Stimulated activated CD4-positive, alpha-beta T cell treated with anti-CD3 and anti-CD28 coated beads, Interleukin-2, amount 100 ng/mL, for 24 hours (primary cell): ENCODE measurements around the gene DIAPH1.
A peak's percentile ranks its signal among the peaks of the same experiment; 100 is the strongest.

Experiments used
- DNase-seq, 2 donors: peaks; one replicate each; pipeline ENCODE4 v3.0.0-alpha.2; 2020

The DIAPH1 gene

DNA sequence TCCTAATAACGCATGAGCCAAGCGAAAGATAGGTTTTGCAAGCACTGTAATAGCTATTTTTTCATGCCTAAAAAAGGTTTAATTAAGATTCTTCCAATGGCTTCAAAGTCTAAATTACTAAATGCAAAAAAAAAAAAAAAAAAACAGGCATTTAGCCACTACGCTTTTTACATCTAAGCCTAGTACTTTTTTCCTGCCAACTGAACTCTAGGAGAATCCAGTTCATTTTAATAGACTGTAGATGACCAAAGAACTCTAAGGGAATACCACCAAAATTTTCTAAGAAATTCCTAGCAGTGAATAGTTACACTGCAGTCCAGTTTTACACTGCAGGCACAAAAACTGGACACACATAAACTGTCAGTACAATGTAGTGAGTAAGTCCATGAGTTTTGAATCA is 9.8 kb downstream of the DIAPH1 start:
- no peak for DNase-seq

- no peak for DNase-seq
Measured at GRCh38 chr5:141608557-141608956, 10.2 kb downstream of the DIAPH1 start.

DNA sequence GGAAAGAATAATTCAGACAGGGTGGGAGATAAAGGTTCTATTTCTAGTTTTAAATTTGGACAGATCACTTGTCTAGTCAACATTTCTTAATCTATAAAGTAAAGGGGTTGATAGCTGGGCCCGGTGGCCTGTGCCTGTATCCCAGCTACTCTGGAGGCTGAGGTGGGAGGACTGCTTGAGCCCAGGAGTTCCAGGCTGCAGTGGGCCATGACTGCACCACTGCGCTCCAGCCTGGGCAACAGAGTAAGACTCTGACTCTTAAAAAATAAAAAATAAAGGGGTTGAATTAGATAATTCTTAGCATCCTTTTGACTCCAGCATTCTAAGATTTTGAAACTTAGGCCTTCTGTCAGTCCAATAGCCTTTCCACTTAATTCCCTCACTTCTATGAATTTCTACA is 10.8 kb downstream of the DIAPH1 start:
- DNase-seq: no peak

DNA sequence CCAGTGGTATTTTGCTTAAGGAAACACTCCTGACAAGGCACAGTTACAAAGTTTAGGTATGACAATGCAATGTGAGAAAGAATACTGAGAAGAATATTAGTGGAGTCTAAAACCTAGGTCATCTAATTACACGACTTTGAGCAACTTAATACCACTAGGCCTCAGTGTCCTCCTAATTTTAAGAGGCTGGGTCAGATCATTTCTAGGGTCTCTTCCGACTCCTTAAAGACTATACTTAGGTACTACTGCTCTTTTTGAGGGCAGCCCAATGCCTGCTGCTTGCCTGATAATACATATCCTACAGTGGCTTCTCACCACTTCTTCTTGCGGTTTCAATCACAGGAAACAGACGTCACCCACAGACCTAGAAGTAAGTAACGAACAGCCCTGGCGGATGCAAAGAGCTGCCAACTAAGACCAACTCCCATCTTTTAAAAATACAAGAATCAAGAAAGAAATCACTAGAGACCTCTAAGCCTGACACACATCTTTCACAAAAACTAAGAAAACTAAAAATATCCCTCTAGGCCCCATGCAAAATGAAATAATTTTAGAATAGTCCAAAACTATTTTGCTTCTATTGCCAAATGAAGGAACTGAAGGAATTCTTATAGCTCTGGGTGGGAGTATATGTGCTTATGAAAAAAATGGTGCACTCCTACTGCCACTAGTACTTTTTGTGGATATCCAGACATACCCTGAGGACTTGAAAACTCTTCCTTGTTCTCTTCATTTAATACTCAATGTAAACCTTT is 13.1 kb downstream of the DIAPH1 start:
- DNase-seq: peak; percentile 55 to 64

DNA sequence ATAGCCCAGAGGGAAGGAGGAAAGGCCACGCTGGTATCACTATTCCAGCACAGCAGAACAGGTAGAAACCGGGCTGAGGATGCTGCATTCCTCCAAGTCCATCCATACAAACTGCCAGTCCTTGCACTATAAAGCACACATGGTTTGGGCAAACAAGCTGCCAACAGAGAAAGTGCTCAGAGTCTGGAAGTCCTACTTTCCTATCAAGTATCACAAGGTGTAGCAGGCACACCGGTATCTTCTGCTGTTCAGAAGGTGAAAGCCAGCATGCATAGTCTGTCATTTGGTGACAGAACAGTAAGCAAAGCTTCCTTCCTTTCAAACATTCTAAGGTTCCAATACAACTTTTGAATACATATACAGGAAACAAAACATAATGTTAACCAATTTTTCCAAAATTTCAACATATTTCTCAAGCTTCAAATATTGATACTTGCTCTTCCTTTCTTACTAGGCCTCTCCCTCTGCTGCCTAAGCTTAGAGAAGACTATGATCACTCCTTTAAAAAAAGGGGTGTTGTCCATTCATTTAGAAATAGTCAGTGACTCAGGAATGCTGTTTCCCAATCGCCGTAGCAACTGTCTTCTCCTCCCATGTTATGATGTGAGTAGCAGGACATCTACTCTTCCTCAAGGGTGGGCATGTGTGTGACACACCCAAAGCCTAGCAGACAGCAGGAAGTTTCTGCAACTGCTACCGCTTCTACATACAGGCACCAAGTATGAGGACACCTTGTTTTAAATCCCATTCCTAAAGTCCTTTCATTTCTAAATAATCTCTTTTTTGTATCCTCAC is 14.7 kb downstream of the DIAPH1 start:
- DNase-seq: no peak

- no peak for DNase-seq
Measured at GRCh38 chr5:141602606-141603005, 16.2 kb downstream of the DIAPH1 start.

DNA sequence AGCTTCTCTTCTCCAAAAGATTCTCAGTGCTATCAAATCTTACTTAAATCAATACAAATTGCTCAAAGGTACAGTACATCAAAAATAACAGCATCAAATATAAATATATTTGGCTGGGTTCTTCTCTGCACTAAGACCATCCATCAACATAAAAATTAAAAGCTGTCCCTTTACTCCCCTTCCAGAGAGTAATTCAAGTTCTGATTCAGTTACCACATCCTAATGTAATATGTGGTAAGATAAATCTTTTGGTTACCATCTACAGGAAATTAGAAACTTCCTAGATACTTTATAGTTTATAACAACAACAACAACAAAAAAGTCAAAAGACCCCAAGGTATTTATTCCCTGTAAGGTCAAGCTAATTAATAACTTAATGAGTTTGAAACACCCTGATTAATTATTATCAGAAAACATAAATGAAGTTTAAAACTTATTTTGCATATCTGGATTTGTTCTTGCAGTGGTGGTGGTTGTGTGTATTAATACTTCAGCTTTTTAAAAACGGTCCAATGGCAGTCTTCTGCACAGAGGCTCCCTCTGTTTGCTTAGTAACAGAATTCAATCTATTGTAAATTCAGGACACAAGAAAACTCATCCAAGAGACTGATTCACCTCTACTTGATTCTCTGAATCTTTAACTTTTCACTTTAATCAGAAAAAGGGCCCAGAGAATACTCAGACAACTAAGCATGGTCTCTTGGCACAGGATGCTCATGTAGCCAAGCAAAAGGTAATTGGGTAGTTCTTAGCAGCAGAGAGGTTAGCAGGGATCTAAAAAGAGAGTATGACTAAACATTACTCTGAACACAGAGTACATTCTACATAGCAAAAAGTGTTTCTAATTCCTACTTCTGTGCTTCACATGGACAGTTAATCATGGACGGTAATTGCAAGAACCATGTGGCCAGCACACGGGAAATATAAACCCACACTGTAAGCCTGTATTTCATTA is 20.1 kb downstream of the DIAPH1 start:
- no peak for DNase-seq

- no peak for DNase-seq
Measured at GRCh38 chr5:141597814-141598213, 21.0 kb downstream of the DIAPH1 start.

DNA sequence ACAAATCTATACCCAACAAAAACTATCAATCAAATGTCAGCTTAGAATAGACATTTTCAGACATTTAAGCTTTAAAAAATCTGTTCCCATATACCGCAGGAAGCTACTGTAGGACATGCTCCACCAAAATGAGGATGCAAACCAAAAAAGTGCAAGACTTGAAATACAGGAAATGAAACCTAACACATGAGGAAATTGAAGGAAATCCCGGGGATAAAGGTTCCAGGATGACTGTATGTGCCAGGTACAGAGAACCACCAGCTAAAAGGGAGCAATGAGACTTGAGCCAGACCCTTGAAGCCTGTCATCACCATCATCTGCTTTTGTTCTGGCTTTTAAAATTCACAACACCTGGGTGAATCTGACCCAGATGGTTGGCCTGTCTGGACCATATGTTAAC is 21.4 kb downstream of the DIAPH1 start:
- DNase-seq: no peak

- no peak for DNase-seq
Measured at GRCh38 chr5:141596867-141597266, 21.9 kb downstream of the DIAPH1 start.

DNA sequence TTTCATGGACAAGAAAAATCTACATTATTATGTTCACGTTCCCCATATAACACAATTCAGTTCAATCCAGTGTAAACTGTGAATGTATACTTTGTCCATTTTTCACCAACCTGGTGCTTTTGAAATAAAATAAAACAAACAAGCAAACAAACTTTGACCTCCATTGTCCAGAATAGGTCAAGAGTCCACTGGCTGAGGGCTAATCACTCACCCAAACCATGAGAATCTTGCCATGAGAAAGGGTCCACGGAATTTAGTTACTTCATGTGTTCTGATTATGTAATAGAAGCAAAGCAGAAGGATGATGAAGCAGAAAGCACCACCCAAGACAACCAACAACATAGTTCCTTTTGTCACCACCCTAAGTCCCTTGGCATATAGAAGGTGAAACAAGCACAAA is 28.7 kb downstream of the DIAPH1 start:
- no peak for DNase-seq

DNA sequence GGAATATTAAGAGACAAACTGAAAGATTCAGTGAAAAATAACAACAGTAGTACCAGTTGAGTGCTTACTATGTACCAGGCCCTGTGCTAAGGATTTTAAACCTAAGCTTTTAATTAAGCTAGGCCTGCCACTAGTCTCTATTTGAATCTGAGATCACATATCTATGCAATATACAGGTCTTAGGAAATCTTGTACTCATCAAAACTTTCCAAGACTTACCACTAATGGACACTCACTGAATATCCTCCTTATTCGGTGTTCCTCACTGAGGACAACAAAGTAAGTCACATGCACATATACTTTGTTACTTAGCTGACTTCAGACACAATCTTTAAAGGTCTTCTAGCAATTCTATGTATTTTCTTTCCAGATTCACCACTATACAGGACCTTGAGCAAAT is 32.6 kb downstream of the DIAPH1 start:
- DNase-seq: no peak

DNA sequence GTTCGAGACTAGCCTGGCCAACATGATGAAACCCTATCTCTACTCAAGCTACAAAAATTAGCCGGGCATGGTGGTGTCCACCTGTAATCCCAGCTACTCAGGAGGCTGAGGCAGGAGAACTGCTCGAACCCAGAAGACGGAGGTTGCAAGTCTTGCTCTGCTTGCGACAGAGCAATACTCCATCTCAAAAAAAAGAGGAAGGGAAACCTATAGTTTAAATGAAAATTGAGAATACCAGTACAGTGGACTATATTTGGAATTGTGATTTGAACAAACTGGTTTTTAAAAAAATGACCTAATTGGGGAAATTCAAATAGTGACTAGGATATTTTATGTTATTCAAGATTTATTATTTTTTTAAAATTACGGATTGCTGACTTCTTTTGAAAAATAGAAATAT is 33.2 kb downstream of the DIAPH1 start:
- no peak for DNase-seq

DNA sequence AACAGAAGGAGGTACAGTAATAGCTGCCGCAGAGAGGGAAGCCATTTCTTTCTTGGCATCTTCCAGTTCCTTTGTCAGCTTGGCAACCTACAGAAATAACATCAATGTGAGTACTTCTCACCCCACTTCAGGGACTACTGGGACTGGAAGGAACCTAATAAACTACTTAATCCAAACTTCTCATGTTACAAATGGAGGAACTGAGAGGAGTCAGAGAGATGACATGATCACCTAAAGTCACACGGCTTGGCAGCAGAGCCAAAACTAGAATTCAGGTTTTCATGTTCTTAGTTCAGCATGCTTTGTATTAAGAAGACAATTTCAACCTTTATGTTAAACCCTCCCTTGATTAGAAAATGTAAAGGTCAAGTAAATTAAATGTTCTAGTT is 44.7 kb downstream of the DIAPH1 start:
- no peak for DNase-seq

GRCh38 chr5:141573489-141574121 is 45.2 kb downstream of the DIAPH1 start:
- no peak for DNase-seq

DNA sequence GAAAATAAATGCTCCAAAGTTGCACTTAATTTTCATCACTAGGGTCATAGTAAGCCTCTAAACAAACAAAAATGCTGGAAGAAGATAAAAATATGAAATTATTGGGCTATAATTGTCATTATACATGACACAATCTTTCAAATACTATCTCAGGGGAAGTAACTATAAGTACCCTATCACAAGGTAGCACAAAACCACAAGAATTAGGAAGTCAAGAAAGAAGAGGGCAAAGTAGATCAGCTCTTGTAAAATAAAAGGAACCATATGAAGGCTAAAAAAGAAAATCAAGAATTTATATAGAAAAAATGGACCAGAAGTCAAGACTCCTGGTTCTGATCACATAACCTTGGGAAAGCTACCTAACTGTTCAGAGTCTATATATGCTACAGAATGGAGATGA is 48.1 kb downstream of the DIAPH1 start:
- DNase-seq: no peak

DNA sequence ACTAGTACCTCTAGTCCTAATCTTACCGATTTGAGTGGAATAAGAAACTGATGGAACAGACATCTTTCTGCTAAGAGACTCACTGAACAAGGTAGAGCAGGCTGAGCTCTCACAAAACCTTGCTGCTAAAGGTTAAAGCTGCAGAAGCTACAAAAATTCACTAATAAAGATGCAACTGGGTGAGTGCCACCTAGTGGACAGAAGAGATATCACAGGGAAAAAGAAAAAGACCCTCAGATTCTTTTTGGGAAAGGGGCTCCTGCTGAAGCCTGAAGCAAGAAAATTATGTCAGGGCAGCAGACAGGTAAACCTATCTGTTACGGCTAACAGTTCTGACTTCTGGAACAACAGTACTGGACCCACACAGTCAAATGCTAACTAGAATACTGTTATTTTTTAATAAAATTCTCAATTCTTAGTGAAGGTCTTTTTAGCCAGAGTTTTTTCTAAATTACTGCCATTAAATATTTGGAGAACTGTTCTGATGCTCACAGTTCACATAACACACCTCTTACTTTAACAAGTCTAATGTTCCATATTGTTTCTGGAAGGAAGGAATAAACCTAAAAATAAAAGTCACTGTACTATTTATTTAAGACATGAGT is 51.2 kb downstream of the DIAPH1 start:
- no peak for DNase-seq

DNA sequence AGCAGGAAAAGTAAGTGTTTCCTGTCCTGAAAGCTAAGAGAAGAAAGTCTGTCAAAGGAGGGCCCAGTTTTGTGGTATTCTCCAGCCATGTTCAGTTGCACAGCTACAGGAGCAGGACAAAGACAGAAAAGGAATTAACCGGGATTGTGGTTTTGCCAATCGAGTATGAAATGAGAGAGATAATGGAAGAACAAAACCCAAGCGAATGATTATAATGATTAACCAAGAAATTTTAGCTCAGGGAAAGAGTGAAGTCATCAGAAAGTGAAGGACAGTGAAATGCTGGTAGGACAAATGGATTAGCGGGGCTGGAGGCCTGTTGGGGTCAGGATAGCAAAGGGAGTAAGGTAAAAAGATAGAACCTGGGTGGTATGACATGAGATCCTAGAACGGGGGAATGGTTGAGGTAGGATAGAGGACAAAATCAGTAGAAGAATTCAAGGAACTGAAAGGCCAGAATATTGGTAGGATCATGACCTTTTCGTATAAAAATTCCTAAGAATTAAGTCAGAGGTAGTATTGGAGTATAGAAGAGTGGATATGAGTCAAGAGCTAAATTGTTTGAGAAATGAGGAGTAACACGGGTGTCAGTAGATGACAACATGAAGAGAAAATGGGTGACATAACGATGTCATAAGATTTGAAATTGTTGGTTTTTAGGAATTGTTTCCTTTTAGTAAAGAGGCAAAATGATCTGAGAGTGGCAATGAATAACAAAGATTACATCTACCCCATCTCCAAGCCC is 52.8 kb downstream of the DIAPH1 start:
- DNase-seq: no peak

GRCh38 chr5:141564216-141564692 is 54.5 kb downstream of the DIAPH1 start:
- DNase-seq: peak; percentile 54 to 72

- DNase-seq: no peak
Measured at GRCh38 chr5:141560725-141561483, 57.9 kb downstream of the DIAPH1 start.

DNA sequence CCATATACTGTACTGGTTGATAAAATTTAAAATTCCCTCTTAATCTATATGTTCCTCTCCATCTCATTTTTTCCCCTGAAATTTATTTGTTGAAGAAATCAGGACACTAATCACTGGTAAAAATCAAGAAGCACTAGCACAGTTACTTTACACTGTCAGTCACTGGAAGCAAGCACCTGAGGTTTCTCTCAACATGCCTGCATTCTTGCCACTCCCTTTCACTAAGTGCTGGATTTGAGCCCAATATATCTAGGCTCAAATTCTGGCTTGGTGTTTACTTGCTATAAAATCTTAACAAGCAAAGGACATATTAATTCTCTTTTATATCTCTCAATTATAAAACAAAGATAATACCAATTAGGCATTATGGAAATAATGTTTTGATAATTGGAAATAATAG is 58.6 kb downstream of the DIAPH1 start:
- DNase-seq: no peak
